Common myeloid progenitor, CD34-positive (primary cell): ENCODE results near the gene SLIT3.

Experiments
- CTCF ChIA-PET: fragments of 350-600 bp; sonication (Branson Sonifier 250); formaldehyde crosslinking; loops from one replicate; lab custom pipeline; 2021; ENCODE audit warnings: antibody characterized with exemption; lab: Charles Lee
- POLR2A ChIA-PET: fragments of 350-600 bp; sonication (Branson Sonifier 250); formaldehyde crosslinking; loops from one replicate; lab custom pipeline; 2021; ENCODE audit warnings: antibody characterized with exemption; lab: Charles Lee
- DNase-seq, 3 donors: peaks; one replicate each; pipeline versions ENCODE4 v3.0.0 to v3.0.0-alpha.2; 2013
- H3K27ac ChIP-seq, 2 experiments: 1 replicate in 1 of 2; 2 replicates in 1 of 2; pipeline ENCODE4 v1.7.0; 2013; ENCODE audit warnings: inconsistent platforms in 2 of 2, low read length in 2 of 2, mild to moderate bottlenecking in 2 of 2, low read depth in 1 of 2, moderate library complexity in 1 of 2; ENCODE audit not compliant: severe bottlenecking in 2 of 2, insufficient read depth in 1 of 2, poor library complexity in 1 of 2
- H3K27me3 ChIP-seq, 5 experiments: replicated peaks in 2 of 5; 1 replicate in 3 of 5; 2 replicates in 2 of 5; pipeline versions ENCODE4 v1.6.1 to v1.7.0; 2013; ENCODE audit warnings: low read length in 4 of 5, mild to moderate bottlenecking in 2 of 5, moderate library complexity in 2 of 5, inconsistent platforms in 1 of 5; ENCODE audit not compliant: insufficient read depth in 5 of 5, control insufficient read depth in 4 of 5
- H3K36me3 ChIP-seq, 4 experiments: 1 replicate in 2 of 4; 2 replicates in 2 of 4; pipeline versions ENCODE4 v1.6.1 to v1.7.0; 2013; ENCODE audit warnings: low read length in 3 of 4, control low read depth in 1 of 4, mild to moderate bottlenecking in 1 of 4; ENCODE audit not compliant: control insufficient read depth in 4 of 4, insufficient read depth in 4 of 4
- H3K4me1 ChIP-seq, 4 experiments: 1 replicate in 3 of 4; 2 replicates in 1 of 4; pipeline versions ENCODE4 v1.6.1 to v1.7.1; 2013; ENCODE audit warnings: low read length in 3 of 4, mild to moderate bottlenecking in 3 of 4, control low read depth in 1 of 4, inconsistent platforms in 1 of 4, moderate library complexity in 1 of 4; ENCODE audit not compliant: control insufficient read depth in 4 of 4, insufficient read depth in 4 of 4; ENCODE audit errors: control extremely low read depth in 1 of 4
- H3K4me3 ChIP-seq, 7 experiments: 1 replicate in 4 of 7; 2 replicates in 3 of 7; pipeline versions ENCODE4 v1.5.1 to v1.7.0; 2013; ENCODE audit warnings: mild to moderate bottlenecking in 7 of 7, low read length in 6 of 7, moderate library complexity in 6 of 7, inconsistent platforms in 2 of 7, low read depth in 2 of 7, control low read depth in 1 of 7; ENCODE audit not compliant: insufficient read depth in 4 of 7, control insufficient read depth in 1 of 7; ENCODE audit errors: extremely low read depth in 1 of 7
- H3K9me3 ChIP-seq, 5 experiments: 1 replicate in 4 of 5; 2 replicates in 1 of 5; pipeline versions ENCODE4 v1.6.1 to v1.7.1; 2013; ENCODE audit warnings: low read length in 4 of 5, mild to moderate bottlenecking in 2 of 5, inconsistent platforms in 1 of 5, low read depth in 1 of 5, moderate library complexity in 1 of 5; ENCODE audit not compliant: control insufficient read depth in 4 of 5, insufficient read depth in 2 of 5; ENCODE audit errors: control extremely low read depth in 1 of 5
- WGBS: methylation state at CpG from one replicate; pipeline ENCODE4 v1.1.5; 2013; ENCODE audit not compliant: insufficient coverage; 5-methylcytosine and 5-hydroxymethylcytosine counted together

The SLIT3 gene

DNA sequence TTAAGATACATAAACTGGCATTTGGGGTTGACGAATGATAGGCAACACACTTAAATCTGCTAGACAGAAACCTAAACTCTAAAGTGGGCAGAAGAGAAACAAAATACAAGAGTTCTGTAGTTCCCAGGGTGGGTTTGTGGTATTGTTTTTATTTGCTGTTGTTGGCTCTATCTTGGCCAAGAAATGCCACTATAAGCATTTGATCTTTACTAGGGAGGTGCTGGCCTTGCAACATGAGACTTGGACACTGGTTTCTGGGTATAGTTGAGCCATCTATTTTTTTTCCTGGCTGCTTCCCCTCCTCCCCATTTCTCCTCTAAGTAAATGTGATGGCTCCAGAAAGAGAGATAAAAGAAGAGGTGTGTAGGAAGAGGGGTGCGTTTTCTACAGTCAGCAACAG is 251.2 kb downstream of the SLIT3 start:
- H3K4me3 ChIP-seq: no peak overlapping the region
- WGBS: no CpG with 5 or more reads among the region's 2 CpGs
- no peaks in the 10 kb centered on the region for H3K36me3 ChIP-seq
- H3K4me1 ChIP-seq: no peaks in the 10 kb centered on the region
- H3K27me3 ChIP-seq: peaks cover 0 to 3% (median 0%) of the 10 kb centered on the region in 5 experiments
- no peaks in the 10 kb centered on the region for H3K9me3 ChIP-seq
- DNase-seq: no peak
- CTCF ChIA-PET: no interaction called here
- POLR2A ChIA-PET: no interaction called here
- no peak overlapping the region for H3K27ac ChIP-seq

GRCh38 chr5:169048181-169049125 is 252.5 kb downstream of the SLIT3 start:
- WGBS: 93% methylated on average over 11 of the region's 14 CpGs
- CTCF ChIA-PET: no interaction called here
- Histone ChIP-seq H3K4me3 (no peak overlapping the region), H3K27me3 (peaks cover 0 to 3% (median 0%) of the 10 kb centered on the region in 5 experiments), H3K36me3 (no peaks in the 10 kb centered on the region), H3K27ac (no peak overlapping the region), H3K9me3 (no peaks in the 10 kb centered on the region), H3K4me1 (no peaks in the 10 kb centered on the region)
- no peak for DNase-seq
- POLR2A ChIA-PET: no interaction called here

GRCh38 chr5:169044962-169045361 is 256.0 kb downstream of the SLIT3 start:
- 69% methylated on average over 5 of the region's 6 CpGs for WGBS
- ChIA-PET POLR2A (interaction anchor here (0.7 kb wide), 1 partner anchor 14 kb away, joined by 8 read pairs; no protein-coding TSS in a partner anchor), CTCF (no interaction called here)
- H3K27ac ChIP-seq: no peak overlapping the region
- no peaks in the 10 kb centered on the region for H3K36me3 ChIP-seq
- no peak for DNase-seq
- H3K27me3 ChIP-seq: peaks cover 0 to 2% (median 0%) of the 10 kb centered on the region in 5 experiments
- H3K4me3 ChIP-seq: no peak overlapping the region
- peaks cover 0 to 2% (median 0%) of the 10 kb centered on the region in 5 experiments for H3K9me3 ChIP-seq
- no peaks in the 10 kb centered on the region for H3K4me1 ChIP-seq

- no peak for DNase-seq
- H3K27me3 ChIP-seq: peaks cover 0 to 2% (median 0%) of the 10 kb centered on the region in 5 experiments
- no peaks in the 10 kb centered on the region for H3K4me1 ChIP-seq
- H3K36me3 ChIP-seq: no peaks in the 10 kb centered on the region
- H3K27ac ChIP-seq: no peak overlapping the region
- peaks cover 0 to 2% (median 0%) of the 10 kb centered on the region in 5 experiments for H3K9me3 ChIP-seq
- POLR2A ChIA-PET: no interaction called here
- H3K4me3 ChIP-seq: no peak overlapping the region
- CTCF ChIA-PET: no interaction called here
- WGBS: 94% methylated on average over 6 of the region's 7 CpGs
These were observed 259.8 kb downstream of the SLIT3 start for GRCh38 chr5:169041180-169041579.

DNA sequence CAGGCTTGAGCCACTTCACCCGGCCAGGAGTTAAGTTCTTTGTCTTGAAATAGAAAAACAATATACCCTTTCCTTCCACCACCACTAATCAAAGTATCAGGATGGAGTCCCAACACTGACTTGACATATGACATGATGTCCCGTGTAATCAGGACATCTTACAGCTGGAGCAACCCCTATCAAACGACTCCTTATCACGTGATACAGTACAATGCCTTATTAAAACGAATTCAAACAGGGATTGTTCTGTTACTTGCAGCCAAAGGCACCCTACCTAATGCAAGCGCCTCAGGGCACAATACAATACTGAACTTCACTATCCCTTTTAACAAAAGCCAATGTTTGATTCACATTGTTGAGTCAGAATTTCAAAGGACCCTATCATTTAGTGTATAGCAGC is 261.3 kb downstream of the SLIT3 start:
- Histone ChIP-seq H3K4me3 (no peak overlapping the region), H3K27ac (no peak overlapping the region), H3K4me1 (no peaks in the 10 kb centered on the region), H3K36me3 (no peaks in the 10 kb centered on the region), H3K9me3 (peaks cover 0 to 2% (median 0%) of the 10 kb centered on the region in 5 experiments), H3K27me3 (peaks cover 0 to 2% (median 0%) of the 10 kb centered on the region in 5 experiments)
- ChIA-PET CTCF (no interaction called here), POLR2A (no interaction called here)
- 100% methylated on average over 2 of the region's 6 CpGs for WGBS
- DNase-seq: no peak

- Histone ChIP-seq H3K9me3 (peaks cover 0 to 5% (median 0%) of the 10 kb centered on the region in 5 experiments), H3K36me3 (no peaks in the 10 kb centered on the region), H3K4me1 (no peaks in the 10 kb centered on the region), H3K4me3 (no peak overlapping the region), H3K27me3 (peaks cover 0 to 2% (median 0%) of the 10 kb centered on the region in 5 experiments), H3K27ac (no peak overlapping the region)
- CTCF ChIA-PET: interaction anchor here (0.5 to 1.2 kb wide), 2 partner anchors 9 to 15 kb away, joined by 3 to 4 read pairs; no protein-coding TSS in a partner anchor
- POLR2A ChIA-PET: no interaction called here
- WGBS: 96% methylated on average over 16 of the region's 16 CpGs
- no peak for DNase-seq
These were observed 263.5 kb downstream of the SLIT3 start for GRCh38 chr5:169037466-169037865.
